ENCODE results near the gene SORCS2.

DNA sequence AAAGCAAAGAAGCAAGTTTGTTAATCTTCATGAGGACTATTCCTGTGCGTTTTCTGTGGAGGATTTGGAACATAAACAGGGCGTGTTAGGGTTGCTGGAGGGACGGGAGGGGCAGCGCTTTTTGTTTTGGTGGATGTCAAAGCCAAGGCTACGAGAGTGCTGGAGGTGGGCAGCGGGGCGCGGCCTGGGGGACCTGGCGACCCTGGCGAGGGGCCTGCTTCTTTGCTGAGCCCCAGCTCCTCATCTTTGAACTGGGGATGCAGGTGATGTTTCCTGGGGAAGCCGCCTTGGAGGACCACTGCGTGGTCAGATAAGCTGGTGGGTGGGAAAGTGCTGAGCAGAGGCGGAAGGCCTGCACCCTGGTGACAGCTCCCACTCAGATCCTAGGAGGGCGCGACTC lies 55.2 kb downstream of the SORCS2 start:
- TF ChIP-seq CTCF (conservative IDR thresholded peaks at IDR 0.05; ENCODE audit: low read depth, low read length): no peak
- TF ChIP-seq CEBPB (IDR thresholded peaks at IDR 0.05; ENCODE audit: low read depth, low read length): no peak
- TF ChIP-seq FOS (IDR thresholded peaks at IDR 0.05; ENCODE audit: low read depth, low read length): no peak
- no peak for TF ChIP-seq MAZ (IDR thresholded peaks at IDR 0.05; ENCODE audit: borderline replicate concordance, low read depth, low read length)
- no peak for TF ChIP-seq POLR2A (IDR thresholded peaks at IDR 0.05; ENCODE audit: low read depth, low read length)
- TF ChIP-seq RCOR1 (IDR thresholded peaks at IDR 0.05; ENCODE audit: insufficient replicate concordance, low read length): no peak
- no peak for TF ChIP-seq RAD21 (IDR thresholded peaks at IDR 0.05; ENCODE audit: low read length)
- TF ChIP-seq MXI1 (IDR thresholded peaks at IDR 0.05; ENCODE audit: borderline replicate concordance, low read depth, low read length): no peak
- TF ChIP-seq CHD1 (IDR thresholded peaks at IDR 0.05; ENCODE audit: low read depth, low read length): no peak
- TF ChIP-seq RFX5 (IDR thresholded peaks at IDR 0.05; ENCODE audit: low read depth, low read length): no peak
- TF ChIP-seq BHLHE40 (IDR thresholded peaks at IDR 0.05; ENCODE audit: low read depth, low read length): no peak
